ENCODE results near the gene PTK6.

DNA sequence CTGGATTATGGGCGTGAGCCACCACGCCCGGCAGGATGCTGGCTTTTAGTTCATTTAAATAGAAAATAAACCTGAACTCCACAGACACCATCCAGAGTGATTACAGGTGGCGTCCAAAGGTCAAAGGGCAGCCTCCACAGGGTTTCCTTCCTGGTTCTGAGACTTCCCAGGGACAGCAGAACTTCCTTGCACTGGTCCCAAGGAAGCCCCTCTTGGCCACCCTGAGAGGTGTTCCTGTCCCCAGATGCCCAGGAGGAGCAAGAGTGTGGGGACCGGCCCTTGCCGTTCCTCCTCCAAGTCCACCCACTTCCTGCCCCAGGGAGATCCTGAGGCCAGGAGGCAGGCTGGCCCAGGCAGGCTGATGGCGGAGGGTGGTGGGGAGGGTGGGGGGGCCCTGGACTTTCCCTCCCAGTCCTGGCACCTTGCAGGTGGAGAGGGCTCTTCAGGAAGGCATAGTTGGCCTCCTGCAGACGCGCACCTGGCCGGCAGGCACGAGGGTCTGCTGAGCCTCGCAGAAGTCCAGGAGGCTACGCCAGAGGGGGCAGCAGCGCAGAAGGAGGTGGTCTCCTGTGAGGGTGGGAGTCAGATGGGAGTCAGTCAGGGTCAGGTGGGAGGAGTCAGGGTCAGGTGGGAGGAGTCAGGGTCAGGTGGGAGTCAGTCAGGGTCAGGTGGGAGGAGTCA lies 21.8 kb upstream of the PTK6 start:
- no peak for TF ChIP-seq CTCF (IDR thresholded peaks at IDR 0.05)
- TF ChIP-seq POLR2A (IDR thresholded peaks at IDR 0.05), result no peak
